HCT116 (cell line): ENCODE results near the gene NSF. TPM values are rescaled to one million over a fixed set of nuclear protein-coding genes. Genes with fewer than 3 reads are reported as not detected.

Experiments
- ATAC-seq: fragments of 200-7000 bp; cut with Tn5 transposase; 2 replicates; pipeline ENCODE4 v1.9.1; 2020; ENCODE audit warnings: mild to moderate bottlenecking, moderate library complexity
- BruUV-seq: library from RNA; stranded (reverse); fragments of 400-500 nt; replicated peaks from 2 replicates; lab custom pipeline; 2021; lab: Mats Ljungman, UMichigan
- CTCF ChIA-PET: fragments of 300-600 bp; sonication (Branson Sonifier 250); formaldehyde crosslinking; loops from one replicate; lab custom pipeline; 2021; ENCODE audit warnings: antibody characterized with exemption; lab: Charles Lee
- POLR2A ChIA-PET: fragments of 300-600, 350-600 bp; sonication (Branson Sonifier 250); formaldehyde crosslinking; loops from one replicate; lab custom pipeline; 2021; ENCODE audit warnings: antibody characterized with exemption; lab: Charles Lee
- RAD21 ChIA-PET, 2 experiments: fragments of 300-600 bp; sonication (Branson Sonifier 250); formaldehyde crosslinking; loops; one replicate each; lab custom pipeline; 2023; ENCODE audit warnings: low total read pairs in 2 of 2; ENCODE audit not compliant: uncharacterized antibody in 2 of 2, unreplicated experiment in 2 of 2, low non-redundant PET in 1 of 2; lab: Charles Lee
- DNase-seq: peaks from one replicate; pipeline ENCODE4 v3.0.0-alpha.2; 2010; ENCODE audit warnings: low read depth, low spot score
- H2AFZ ChIP-seq: fragments of 200-600 bp; shearing (Covaris generic), sonication (generic); 2 replicates; pipeline ENCODE4 v1.6.1; 2017; ENCODE audit warnings: low read depth, mixed run types, mixed read lengths, antibody characterized with exemption, low read length; ENCODE audit not compliant: poor library complexity, severe bottlenecking
- H3K27ac ChIP-seq: 2 replicates; pipeline ENCODE4 v1.5.1; 2012; ENCODE audit warnings: low read depth, low read length
- H3K27me3 ChIP-seq: fragments of 200-600 bp; sonication (generic); 2 replicates; pipeline ENCODE4 v1.6.1; 2016; ENCODE audit warnings: mixed run types, low read length, mixed read lengths; ENCODE audit not compliant: insufficient read depth
- H3K36me3 ChIP-seq, 2 experiments: fragments of 200-500 bp in 1 of 2; fragments of 200-600 bp in 1 of 2; sonication (Bioruptor generic) in 1 of 2; sonication (generic) in 1 of 2; 2 replicates each; pipeline versions ENCODE4 v1.5.1 to v1.6.1; 2014 to 2016; ENCODE audit warnings: low read length in 2 of 2, inconsistent platforms in 1 of 2, mixed read lengths in 1 of 2, mixed run types in 1 of 2; ENCODE audit not compliant: insufficient read depth in 2 of 2, control insufficient read depth in 1 of 2
- H3K4me1 ChIP-seq, 2 experiments: fragments of 200-600 bp in 1 of 2; sonication (generic) in 1 of 2; 2 replicates each; pipeline versions ENCODE4 v1.5.1 to v1.6.1; 2012 to 2017; ENCODE audit warnings: low read length in 2 of 2, inconsistent platforms in 1 of 2, mild to moderate bottlenecking in 1 of 2, mixed read lengths in 1 of 2, mixed run types in 1 of 2, moderate library complexity in 1 of 2; ENCODE audit not compliant: insufficient read depth in 2 of 2, control insufficient read depth in 1 of 2
- H3K4me2 ChIP-seq: fragments of 200-600 bp; sonication (generic); 2 replicates; pipeline ENCODE4 v1.6.1; 2017; ENCODE audit warnings: mixed run types, low read length, mixed read lengths
- H3K4me3 ChIP-seq, 2 experiments: fragments of 200-600 bp in 1 of 2; sonication (generic) in 1 of 2; replicated peaks in 1 of 2; 2 replicates each; pipeline ENCODE4 v1.5.1; 2011 to 2016; ENCODE audit warnings: low read length in 2 of 2, control low read depth in 1 of 2, low read depth in 1 of 2, mild to moderate bottlenecking in 1 of 2, mixed read lengths in 1 of 2, mixed run types in 1 of 2
- H3K79me2 ChIP-seq: fragments of 200-600 bp; sonication (generic); 2 replicates; pipeline ENCODE4 v1.6.1; 2017; ENCODE audit warnings: mild to moderate bottlenecking, mixed run types, low read length, moderate library complexity, mixed read lengths; ENCODE audit not compliant: insufficient read depth
- H3K9ac ChIP-seq: fragments of 200-600 bp; sonication (generic); 2 replicates; pipeline ENCODE4 v1.6.1; 2016; ENCODE audit warnings: low read length, mixed read lengths
- H3K9me2 ChIP-seq: fragments of 200-600 bp; sonication (generic), shearing (Covaris generic); 2 replicates; pipeline ENCODE4 v1.6.1; 2017; ENCODE audit warnings: mixed run types, mild to moderate bottlenecking, moderate library complexity; ENCODE audit not compliant: insufficient read depth
- H3K9me3 ChIP-seq, 2 experiments: fragments of 200-500 bp in 1 of 2; fragments of 200-600 bp in 1 of 2; sonication (Bioruptor generic) in 1 of 2; sonication (generic) in 1 of 2; 2 replicates each; pipeline ENCODE4 v1.6.1; 2014 to 2017; ENCODE audit warnings: low read length in 2 of 2, mixed read lengths in 2 of 2, inconsistent platforms in 1 of 2, low read depth in 1 of 2, mild to moderate bottlenecking in 1 of 2, mixed run types in 1 of 2, moderate library complexity in 1 of 2; ENCODE audit not compliant: control insufficient read depth in 1 of 2, insufficient read depth in 1 of 2
- H4K20me1 ChIP-seq: fragments of 200-600 bp; sonication (generic), shearing (Covaris generic); 2 replicates; pipeline ENCODE4 v1.6.1; 2017; ENCODE audit warnings: mixed run types, mild to moderate bottlenecking, moderate library complexity; ENCODE audit not compliant: insufficient read depth
- ATF3 ChIP-seq: IDR thresholded peaks from 2 replicates; pipeline ENCODE4 v1.6.1; 2012
- CBX3 ChIP-seq: IDR thresholded peaks from 2 replicates; pipeline ENCODE4 v1.6.1; 2012; ENCODE audit warnings: low read depth
- CEBPB ChIP-seq: IDR thresholded peaks from 2 replicates; pipeline ENCODE4 v1.6.1; 2012; ENCODE audit warnings: low read depth
- CTCF ChIP-seq, 3 experiments: fragments of 200-600 bp in 1 of 3; sonication (generic) in 1 of 3; IDR thresholded peaks in 2 of 3; conservative IDR thresholded peaks in 1 of 3; 2 replicates each; pipeline ENCODE4 v1.5.1; 2012 to 2017; ENCODE audit warnings: low read depth in 2 of 3, low read length in 2 of 3, antibody characterized with exemption in 1 of 3, borderline replicate concordance in 1 of 3, control low read depth in 1 of 3, mild to moderate bottlenecking in 1 of 3, mixed read lengths in 1 of 3, mixed run types in 1 of 3, moderate library complexity in 1 of 3; ENCODE audit not compliant: insufficient read depth in 1 of 3
- EGR1 ChIP-seq: IDR thresholded peaks from 2 replicates; pipeline ENCODE4 v1.6.1; 2012; ENCODE audit warnings: low read depth
- ELF1 ChIP-seq: IDR thresholded peaks from 2 replicates; pipeline ENCODE4 v1.6.1; 2012; ENCODE audit warnings: low read depth, borderline replicate concordance
- EZH2 ChIP-seq: fragments of 200-600 bp; sonication (generic); IDR thresholded peaks from 2 replicates; pipeline ENCODE4 v1.6.1; 2017; ENCODE audit warnings: antibody characterized with exemption, mixed run types
- EZH2phosphoT487 ChIP-seq: fragments of 200-600 bp; IDR thresholded peaks from 2 replicates; pipeline ENCODE4 v1.6.1; 2018; ENCODE audit warnings: antibody characterized with exemption, borderline replicate concordance
- MAX ChIP-seq: IDR thresholded peaks from 2 replicates; pipeline ENCODE4 v1.6.1; 2012
- POLR2A ChIP-seq: IDR thresholded peaks from 2 replicates; pipeline ENCODE4 v1.7.0; 2011; ENCODE audit warnings: borderline replicate concordance; ENCODE audit not compliant: insufficient read depth, insufficient read length; ENCODE audit errors: extremely low read depth
- POLR2AphosphoS5 ChIP-seq: IDR thresholded peaks from 2 replicates; pipeline ENCODE4 v1.6.1; 2011; ENCODE audit warnings: mild to moderate bottlenecking, low read depth, low read length, moderate library complexity
- RAD21 ChIP-seq: IDR thresholded peaks from 2 replicates; pipeline ENCODE4 v1.6.1; 2012; ENCODE audit warnings: low read depth, mild to moderate bottlenecking
- REST ChIP-seq: IDR thresholded peaks from 2 replicates; pipeline ENCODE4 v1.6.1; 2012; ENCODE audit warnings: low read depth
- SIN3A ChIP-seq: IDR thresholded peaks from 2 replicates; pipeline ENCODE4 v1.6.1; 2012; ENCODE audit warnings: low read depth
- SP1 ChIP-seq: IDR thresholded peaks from 2 replicates; pipeline ENCODE4 v1.6.1; 2012; ENCODE audit warnings: low read depth
- SRF ChIP-seq: IDR thresholded peaks from 2 replicates; pipeline ENCODE4 v1.6.1; 2012; ENCODE audit warnings: low read depth
- TCF7L2 ChIP-seq: IDR thresholded peaks from 2 replicates; pipeline ENCODE4 v1.7.0; 2011; ENCODE audit warnings: borderline replicate concordance, inconsistent platforms; ENCODE audit not compliant: insufficient read depth, insufficient read length; ENCODE audit errors: extremely low read depth
- YY1 ChIP-seq: IDR thresholded peaks from 2 replicates; pipeline ENCODE4 v1.6.1; 2011; ENCODE audit warnings: low read length, low read depth, moderate library complexity, mild to moderate bottlenecking; ENCODE audit not compliant: insufficient replicate concordance; ENCODE audit errors: extremely low read depth
- ZNF274 ChIP-seq: fragments of 200-500 bp; sonication (Bioruptor generic); IDR thresholded peaks from 2 replicates; pipeline ENCODE4 v1.6.1; 2014; ENCODE audit warnings: mild to moderate bottlenecking, low read depth, low read length, inconsistent platforms
- intact Hi-C: fragments of 100-400 bp; cut with micrococcal nuclease; formaldehyde crosslinking; loops from 2 replicates; pipeline ENCODE4 v1.10.0; 2022
- total RNA-seq: library from RNA; stranded (reverse); gene quantifications from one replicate; pipeline ENCODE4 v1.2.1, GENCODE V29; 2021; ENCODE audit not compliant: unreplicated experiment

Gene NSF
- total RNA-seq, 1 experiment from 2014 or later, result 61.1 TPM

GRCh38 chr17:46769531-46770438 is 179.3 kb downstream of the NSF start:
- no peaks in the 10 kb centered on the region for H3K9me2 ChIP-seq
- H3K9ac ChIP-seq, result peak overlapping the region; percentile 81
- ATAC-seq (no peak), DNase-seq (no peak)
- no peaks in the 10 kb centered on the region for H3K79me2 ChIP-seq
- TF ChIP-seq ATF3, result no peak
- TF ChIP-seq EZH2phosphoT487, result no peak
- TF ChIP-seq REST, result no peak
- TF ChIP-seq ELF1, result no peak
- TF ChIP-seq RAD21, result no peak
- no peak for TF ChIP-seq POLR2AphosphoS5
- no peak for TF ChIP-seq CBX3
- TF ChIP-seq SRF, result no peak
- TF ChIP-seq ZNF274, result no peak
- TF ChIP-seq YY1, result no peak
- no peak for TF ChIP-seq CEBPB
- TF ChIP-seq EZH2, result no peak
- TF ChIP-seq POLR2A, result no peak
- TF ChIP-seq CTCF (IDR thresholded peaks at IDR 0.05 in 2 of 3, conservative IDR thresholded peaks at IDR 0.05 in 1 of 3; ENCODE audit: borderline replicate concordance in 1 of 3, insufficient read depth in 1 of 3, low read depth in 2 of 3, low read length in 2 of 3), result no peak
- TF ChIP-seq SP1, result no peak
- TF ChIP-seq EGR1, result no peak
- TF ChIP-seq TCF7L2, result no peak
- TF ChIP-seq SIN3A, result no peak
- no peak for TF ChIP-seq MAX
- H2AFZ ChIP-seq, result no peak overlapping the region
- H3K4me3 ChIP-seq, result no peak overlapping the region
- H4K20me1 ChIP-seq, result no peaks in the 10 kb centered on the region
- peak overlapping the region; percentile 79; the same call in 1 of the 2 replicates for H3K27ac ChIP-seq
- intact Hi-C loops, result no loop called here
- H3K27me3 ChIP-seq, result no peaks in the 10 kb centered on the region
- peak overlapping the region; percentile 98 for H3K4me2 ChIP-seq
- no peaks in the 10 kb centered on the region for H3K36me3 ChIP-seq
- ChIA-PET RAD21 (no interaction called here), POLR2A (no interaction called here), CTCF (no interaction called here)
- no TSS peak for BruUV-seq
- H3K9me3 ChIP-seq, result no peaks in the 10 kb centered on the region
- peaks cover 41 to 88% of the 10 kb centered on the region in 2 experiments for H3K4me1 ChIP-seq
